SK-N-SH (cell line): ENCODE data around the gene CTCFL. TPM values are rescaled to one million over a fixed set of nuclear protein-coding genes. Genes with fewer than 3 reads are reported as not detected.

Experiments
- CTCF ChIA-PET: fragments of 300-600, 350-600 bp; formaldehyde crosslinking; extraction: SDS; loops from one replicate; lab custom pipeline; 2021; lab: Yijun Ruan, JAX
- POLR2A ChIA-PET: fragments of 350-600 bp; sonication (Branson Sonifier 250); formaldehyde crosslinking; extraction: SDS; loops from one replicate; lab custom pipeline; 2020; ENCODE audit warnings: antibody characterized with exemption, inconsistent platforms; lab: Yijun Ruan, JAX
- DNase-seq: peaks from one replicate; pipeline ENCODE4 v3.0.0; 2012
- H2AFZ ChIP-seq: fragments of 200-600 bp; sonication (generic); 2 replicates; pipeline ENCODE4 v1.8.1; 2016; ENCODE audit warnings: antibody characterized with exemption, mild to moderate bottlenecking, low read depth
- H3F3A ChIP-seq: fragments of 200-600 bp; sonication (generic); replicated peaks from 2 replicates; pipeline ENCODE3; 2016; ENCODE audit warnings: antibody characterized with exemption, mild to moderate bottlenecking; ENCODE audit not compliant: insufficient read depth
- H3K27ac ChIP-seq, 2 experiments: fragments of 200-500 bp in 1 of 2; fragments of 200-600 bp in 1 of 2; sonication (Bioruptor generic) in 1 of 2; sonication (generic), shearing (Covaris generic) in 1 of 2; 2 replicates each; pipeline versions ENCODE4 v1.5.1 to v1.6.1; 2014 to 2016; ENCODE audit warnings: low read depth in 2 of 2, inconsistent platforms in 1 of 2, low read length in 1 of 2, mild to moderate bottlenecking in 1 of 2, mixed read lengths in 1 of 2
- H3K27me3 ChIP-seq: fragments of 200-600 bp; sonication (generic), shearing (Covaris generic); 2 replicates; pipeline ENCODE4 v1.6.1; 2016; ENCODE audit warnings: mixed run types; ENCODE audit not compliant: insufficient read depth
- H3K36me3 ChIP-seq, 2 experiments: fragments of 200-500 bp in 1 of 2; fragments of 200-600 bp in 1 of 2; sonication (Bioruptor generic) in 1 of 2; sonication (generic) in 1 of 2; replicated peaks in 1 of 2; 2 replicates each; pipeline versions ENCODE3 to v1.5.1; 2014 to 2016; ENCODE audit warnings: low read length in 1 of 2, mild to moderate bottlenecking in 1 of 2; ENCODE audit not compliant: insufficient read depth in 2 of 2, control insufficient read depth in 1 of 2
- H3K4me1 ChIP-seq, 2 experiments: fragments of 200-500 bp in 1 of 2; fragments of 200-600 bp in 1 of 2; sonication (Bioruptor generic) in 1 of 2; sonication (generic), shearing (Covaris generic) in 1 of 2; 2 replicates each; pipeline versions ENCODE4 v1.5.1 to v1.6.1; 2014 to 2016; ENCODE audit warnings: low read depth in 1 of 2, low read length in 1 of 2, mixed run types in 1 of 2; ENCODE audit not compliant: insufficient read depth in 2 of 2, control insufficient read depth in 1 of 2
- H3K4me2 ChIP-seq: fragments of 200-600 bp; sonication (generic), shearing (Covaris generic); 2 replicates; pipeline ENCODE4 v1.6.1; 2017; ENCODE audit warnings: mixed run types
- H3K4me3 ChIP-seq, 2 experiments: fragments of 200-500 bp in 1 of 2; fragments of 200-600 bp in 1 of 2; sonication (Bioruptor generic) in 1 of 2; sonication (generic), shearing (Covaris generic) in 1 of 2; 2 replicates each; pipeline versions ENCODE4 v1.5.1 to v1.8.1; 2014 to 2016; ENCODE audit warnings: low read depth in 2 of 2, inconsistent platforms in 1 of 2, low read length in 1 of 2, mild to moderate bottlenecking in 1 of 2, mixed read lengths in 1 of 2, moderate library complexity in 1 of 2
- H3K79me2 ChIP-seq: fragments of 200-600 bp; sonication (generic); 2 replicates; pipeline ENCODE4 v1.8.1; 2017; ENCODE audit warnings: mild to moderate bottlenecking; ENCODE audit not compliant: insufficient read depth
- H3K9ac ChIP-seq: fragments of 200-600 bp; sonication (generic); 2 replicates; pipeline ENCODE4 v1.6.1; 2017; ENCODE audit warnings: mixed run types
- H3K9me2 ChIP-seq: fragments of 200-600 bp; sonication (generic); 2 replicates; pipeline ENCODE4 v1.6.1; 2017; ENCODE audit warnings: mixed run types
- H3K9me3 ChIP-seq: fragments of 200-600 bp; sonication (generic); 2 replicates; pipeline ENCODE4 v1.6.1; 2017; ENCODE audit warnings: mixed run types, mild to moderate bottlenecking, moderate library complexity
- H4K20me1 ChIP-seq: fragments of 200-600 bp; sonication (generic); 2 replicates; pipeline ENCODE4 v1.6.1; 2017; ENCODE audit warnings: mild to moderate bottlenecking, mixed run types; ENCODE audit not compliant: insufficient read depth
- CTCF ChIP-seq: fragments of 200-600 bp; sonication (generic); IDR thresholded peaks from 2 replicates; pipeline ENCODE4 v1.6.1; 2017; ENCODE audit warnings: antibody characterized with exemption, mild to moderate bottlenecking, moderate library complexity
- ELF1 ChIP-seq: IDR thresholded peaks from 2 replicates; pipeline ENCODE4 v1.4.0; 2012
- EZH2phosphoT487 ChIP-seq: fragments of 200-600 bp; sonication (generic); IDR thresholded peaks from 2 replicates; pipeline ENCODE4 v1.6.1; 2017; ENCODE audit warnings: low read depth, mixed run types, mild to moderate bottlenecking, antibody characterized with exemption, moderate library complexity, borderline replicate concordance
- FOSL2 ChIP-seq: IDR thresholded peaks from 2 replicates; pipeline ENCODE4 v1.4.0; 2012; ENCODE audit warnings: low read depth, mild to moderate bottlenecking, moderate library complexity, borderline replicate concordance
- FOXJ3 ChIP-seq: sonication (generic); formaldehyde crosslinking; IDR thresholded peaks from 2 replicates; pipeline ENCODE4 v1.5.1; 2020; ENCODE audit warnings: mild to moderate bottlenecking, missing genetic modification reagents
- GABPA ChIP-seq: IDR thresholded peaks from 2 replicates; pipeline ENCODE4 v1.4.0; 2012; ENCODE audit warnings: low read depth, mild to moderate bottlenecking
- GATA2 ChIP-seq: sonication (generic); formaldehyde crosslinking; IDR thresholded peaks from 2 replicates; pipeline ENCODE4 v1.5.0; 2020; ENCODE audit warnings: mild to moderate bottlenecking, missing genetic modification reagents
- JUND ChIP-seq: IDR thresholded peaks from 2 replicates; pipeline ENCODE4 v1.4.0; 2012
- MXI1 ChIP-seq: IDR thresholded peaks from 2 replicates; pipeline ENCODE4 v1.6.1; 2012; ENCODE audit warnings: mild to moderate bottlenecking, low read depth, low read length, improper control_type of control experiment
- NFIC ChIP-seq: IDR thresholded peaks from 2 replicates; pipeline ENCODE4 v1.4.0; 2012; ENCODE audit warnings: borderline replicate concordance
- NRF1 ChIP-seq: IDR thresholded peaks from 2 replicates; pipeline ENCODE4 v1.6.1; 2012; ENCODE audit warnings: low read depth, mild to moderate bottlenecking, low read length
- POLR2AphosphoS5 ChIP-seq: IDR thresholded peaks from 2 replicates; pipeline ENCODE4 v1.6.1; 2012; ENCODE audit warnings: low read depth, low read length
- RAD21 ChIP-seq: IDR thresholded peaks from 2 replicates; pipeline ENCODE4 v1.6.1; 2012; ENCODE audit warnings: mild to moderate bottlenecking, low read length
- SMC3 ChIP-seq: IDR thresholded peaks from 2 replicates; pipeline ENCODE4 v1.6.1; 2012; ENCODE audit warnings: low read depth, low read length, improper control_type of control experiment
- TAF1 ChIP-seq: IDR thresholded peaks from 2 replicates; pipeline ENCODE4 v1.6.1; 2012; ENCODE audit warnings: low read depth, mild to moderate bottlenecking, low read length, moderate library complexity, borderline replicate concordance
- TEAD4 ChIP-seq: IDR thresholded peaks from 2 replicates; pipeline ENCODE4 v1.4.0; 2012; ENCODE audit warnings: mild to moderate bottlenecking, borderline replicate concordance; ENCODE audit not compliant: insufficient read depth
- USF1 ChIP-seq: IDR thresholded peaks from 2 replicates; pipeline ENCODE4 v1.4.0; 2012; ENCODE audit warnings: low read depth, borderline replicate concordance
- YY1 ChIP-seq: IDR thresholded peaks from 2 replicates; pipeline ENCODE4 v1.4.0; 2012; ENCODE audit warnings: low read depth, mild to moderate bottlenecking
- ZBTB33 ChIP-seq: IDR thresholded peaks from 2 replicates; pipeline ENCODE4 v1.4.0; 2012; ENCODE audit warnings: low read depth, borderline replicate concordance
- WGBS: methylation state at CpG from one replicate; pipeline ENCODE4 v1.1.6; 2017; ENCODE audit warnings: low lambda C conversion rate; 5-methylcytosine and 5-hydroxymethylcytosine counted together
- polyA plus RNA-seq, 3 experiments: library from polyadenylated mRNA; depleted of rRNA; stranded (reverse); fragments of >200 nt; gene quantifications; 2 replicates each; pipeline ENCODE4 v1.2.3, GENCODE V29; 2012

Gene CTCFL
- polyA plus RNA-seq, 1 of the 3 experiments (the other 2 are of a cell fraction), result not detected

- Histone ChIP-seq H3K4me3 (no peak overlapping the region), H3K4me2 (no peak overlapping the region), H3K9me2 (no peaks in the 10 kb centered on the region), H3K9ac (no peak overlapping the region), H2AFZ (no peak overlapping the region), H3F3A (no peaks in the 10 kb centered on the region), H3K9me3 (no peaks in the 10 kb centered on the region), H3K27me3 (peaks cover 13% of the 10 kb centered on the region), H3K36me3 (no peaks in the 10 kb centered on the region), H4K20me1 (no peaks in the 10 kb centered on the region), H3K27ac (no peak overlapping the region), H3K79me2 (no peaks in the 10 kb centered on the region), H3K4me1 (no peaks in the 10 kb centered on the region; a peak in 1 of 4 replicates)
- CTCF ChIA-PET, result interaction anchor here (1.6 kb wide), 2 partner anchors 19 to 96 kb away, joined by 4 to 6 read pairs; no protein-coding TSS in a partner anchor
- TF ChIP-seq EZH2phosphoT487 (no peak), SMC3 (no peak), FOXJ3 (no peak), RAD21 (no peak), POLR2AphosphoS5 (no peak), GATA2 (no peak), YY1 (no peak), JUND (no peak), FOSL2 (no peak), NRF1 (no peak), TAF1 (no peak), GABPA (no peak), TEAD4 (no peak), CTCF (no peak), ZBTB33 (no peak), MXI1 (no peak), USF1 (no peak), NFIC (no peak), ELF1 (no peak)
- no peak for DNase-seq
- POLR2A ChIA-PET, result no interaction called here
- WGBS, result 40% methylated on average over 6 of the region's 6 CpGs
These were observed 48.8 kb downstream of the CTCFL start for GRCh38 chr20:57476084-57476526.
